Measurements from ENCODE around the gene RYR2. TPM values are rescaled to one million over a fixed set of nuclear protein-coding genes. Genes with fewer than 3 reads are reported as not detected.

Gene RYR2
- total RNA-seq, 4 donors from 2014 or later = 0.13 to 2.5 (median 0.88) TPM

GRCh38 chr1:237054313-237054712 is 12.3 kb downstream of the RYR2 start:
- no peaks in the 10 kb centered on the region for H3K36me3 ChIP-seq
- no peaks in the 10 kb centered on the region for H3K4me1 ChIP-seq
- no peak for TF ChIP-seq CTCF (IDR thresholded peaks at IDR 0.05)
- no peak for TF ChIP-seq POLR2A (IDR thresholded peaks at IDR 0.05)
- H3K9me3 ChIP-seq = no peaks in the 10 kb centered on the region
- H3K27me3 ChIP-seq = no peaks in the 10 kb centered on the region
- no peak for DNase-seq
- H3K27ac ChIP-seq = no peak overlapping the region
- H3K4me3 ChIP-seq = no peak overlapping the region

- no peaks in the 10 kb centered on the region for H3K9me3 ChIP-seq
- H3K4me1 ChIP-seq = no peaks in the 10 kb centered on the region
- H3K4me3 ChIP-seq = no peak overlapping the region
- H3K36me3 ChIP-seq = no peaks in the 10 kb centered on the region
- DNase-seq = no peak
- TF ChIP-seq POLR2A (IDR thresholded peaks at IDR 0.05) (no peak), CTCF (IDR thresholded peaks at IDR 0.05) (no peak)
- H3K27ac ChIP-seq = no peak overlapping the region
- H3K27me3 ChIP-seq = no peaks in the 10 kb centered on the region
Measured at GRCh38 chr1:237058470-237058869, 16.5 kb downstream of the RYR2 start.

- no peak overlapping the region for H3K4me3 ChIP-seq
- H3K9me3 ChIP-seq = no peaks in the 10 kb centered on the region
- H3K27me3 ChIP-seq = no peaks in the 10 kb centered on the region
- TF ChIP-seq POLR2A (IDR thresholded peaks at IDR 0.05) (no peak), CTCF (IDR thresholded peaks at IDR 0.05) (no peak)
- no peaks in the 10 kb centered on the region for H3K36me3 ChIP-seq
- DNase-seq = no peak
- H3K27ac ChIP-seq = no peak overlapping the region
- no peaks in the 10 kb centered on the region for H3K4me1 ChIP-seq
Measured at GRCh38 chr1:237059244-237059643, 17.3 kb downstream of the RYR2 start.

- Histone ChIP-seq H3K36me3 (no peaks in the 10 kb centered on the region), H3K9me3 (no peaks in the 10 kb centered on the region), H3K27ac (no peak overlapping the region), H3K27me3 (no peaks in the 10 kb centered on the region), H3K4me3 (no peak overlapping the region), H3K4me1 (no peaks in the 10 kb centered on the region)
- no peak for TF ChIP-seq CTCF (IDR thresholded peaks at IDR 0.05)
- TF ChIP-seq POLR2A (IDR thresholded peaks at IDR 0.05) = no peak
- DNase-seq = no peak
Measured at GRCh38 chr1:237062976-237063375, 21.0 kb downstream of the RYR2 start.

- no peaks in the 10 kb centered on the region for H3K27me3 ChIP-seq
- no peak overlapping the region for H3K4me3 ChIP-seq
- H3K27ac ChIP-seq = no peak overlapping the region
- DNase-seq = no peak
- TF ChIP-seq CTCF (IDR thresholded peaks at IDR 0.05) (no peak), POLR2A (IDR thresholded peaks at IDR 0.05) (no peak)
- no peaks in the 10 kb centered on the region for H3K36me3 ChIP-seq
- H3K4me1 ChIP-seq = no peaks in the 10 kb centered on the region
- H3K9me3 ChIP-seq = no peaks in the 10 kb centered on the region
Measured at GRCh38 chr1:237065903-237066302, 23.9 kb downstream of the RYR2 start.

GRCh38 chr1:237070519-237070918 is 28.5 kb downstream of the RYR2 start:
- Histone ChIP-seq H3K9me3 (no peaks in the 10 kb centered on the region), H3K27ac (no peak overlapping the region), H3K36me3 (no peaks in the 10 kb centered on the region), H3K4me1 (no peaks in the 10 kb centered on the region), H3K27me3 (no peaks in the 10 kb centered on the region), H3K4me3 (no peak overlapping the region)
- DNase-seq = no peak
- TF ChIP-seq CTCF (IDR thresholded peaks at IDR 0.05) = no peak
- TF ChIP-seq POLR2A (IDR thresholded peaks at IDR 0.05) = no peak
